Chondrocyte (in vitro differentiated cells): ENCODE measurements around the gene USP2. TPM values are rescaled to one million over a fixed set of nuclear protein-coding genes. Genes with fewer than 3 reads are reported as not detected.

Experiments
- DNase-seq: peaks from one replicate; pipeline ENCODE4 v3.0.0; 2021; ENCODE audit warnings: mixed read lengths, low spot score
- H3K27ac Mint-ChIP-seq: one replicate; pipeline ENCODE4 v1.8.0; 2021; ENCODE audit warnings: mild to moderate bottlenecking, moderate library complexity, mixed read lengths; ENCODE audit not compliant: unreplicated experiment
- H3K27me3 Mint-ChIP-seq: 2 replicates; pipeline ENCODE4 v1.8.0; 2021; ENCODE audit warnings: low read depth, mixed read lengths
- H3K36me3 Mint-ChIP-seq: 2 replicates; pipeline ENCODE4 v1.8.0; 2021; ENCODE audit warnings: low read depth, mixed read lengths
- H3K4me1 Mint-ChIP-seq: 2 replicates; pipeline ENCODE4 v1.8.0; 2021; ENCODE audit warnings: low read depth, mild to moderate bottlenecking, mixed read lengths
- H3K4me3 Mint-ChIP-seq: one replicate; pipeline ENCODE4 v1.8.0; 2021; ENCODE audit warnings: mild to moderate bottlenecking, moderate library complexity, mixed read lengths; ENCODE audit not compliant: unreplicated experiment
- H3K9me3 Mint-ChIP-seq: 2 replicates; pipeline ENCODE4 v1.8.0; 2021; ENCODE audit warnings: low read depth, mixed read lengths
- total RNA-seq: library from RNA; stranded (reverse); gene quantifications from 3 replicates; pipeline ENCODE4 v1.2.1, GENCODE V29; 2021
- TF ChIP-seq, protein P1 (sequence below): fragments of 200-600 bp; sonication (generic); IDR thresholded peaks from 2 replicates; pipeline ENCODE4 v1.5.0; 2021; ENCODE audit warnings: antibody characterized with exemption, mild to moderate bottlenecking, moderate library complexity

USP2 gene
- total RNA-seq, 1 donor from 2014 or later = 4.1 TPM

DNA sequence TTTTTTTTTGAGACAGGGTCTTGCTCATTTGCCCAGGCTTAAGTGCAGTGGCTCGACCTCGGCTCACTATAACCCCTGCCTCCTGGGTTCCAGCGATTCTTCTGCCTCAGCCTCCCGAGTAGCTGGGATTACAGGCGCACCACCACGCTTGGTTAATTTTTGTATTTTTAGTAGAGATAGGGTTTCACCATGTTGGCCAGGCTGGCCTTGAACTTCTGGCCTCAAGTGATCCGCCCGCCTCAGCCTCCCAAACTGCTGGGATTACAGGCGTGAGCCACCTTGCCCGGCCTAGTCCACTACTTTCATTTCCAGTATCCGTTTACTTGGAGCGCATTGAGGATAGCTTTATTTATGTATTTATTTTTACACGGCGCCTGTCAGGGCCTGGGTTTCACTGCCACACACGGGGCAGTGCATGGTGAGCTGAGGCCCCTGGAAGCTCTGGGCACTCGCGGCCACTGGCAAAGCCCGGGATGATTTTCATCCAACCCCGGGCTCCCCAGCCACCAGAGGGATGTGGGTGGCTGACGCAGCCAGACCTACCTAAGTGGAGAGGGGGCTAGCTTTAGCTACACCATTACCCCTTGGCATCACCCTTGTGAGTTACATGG, 58.5 kb downstream of the USP2 start:
- no peaks in the 10 kb centered on the region for H3K27me3 Mint-ChIP-seq
- no peak overlapping the region for H3K4me3 Mint-ChIP-seq
- TF ChIP-seq, protein P1, sequence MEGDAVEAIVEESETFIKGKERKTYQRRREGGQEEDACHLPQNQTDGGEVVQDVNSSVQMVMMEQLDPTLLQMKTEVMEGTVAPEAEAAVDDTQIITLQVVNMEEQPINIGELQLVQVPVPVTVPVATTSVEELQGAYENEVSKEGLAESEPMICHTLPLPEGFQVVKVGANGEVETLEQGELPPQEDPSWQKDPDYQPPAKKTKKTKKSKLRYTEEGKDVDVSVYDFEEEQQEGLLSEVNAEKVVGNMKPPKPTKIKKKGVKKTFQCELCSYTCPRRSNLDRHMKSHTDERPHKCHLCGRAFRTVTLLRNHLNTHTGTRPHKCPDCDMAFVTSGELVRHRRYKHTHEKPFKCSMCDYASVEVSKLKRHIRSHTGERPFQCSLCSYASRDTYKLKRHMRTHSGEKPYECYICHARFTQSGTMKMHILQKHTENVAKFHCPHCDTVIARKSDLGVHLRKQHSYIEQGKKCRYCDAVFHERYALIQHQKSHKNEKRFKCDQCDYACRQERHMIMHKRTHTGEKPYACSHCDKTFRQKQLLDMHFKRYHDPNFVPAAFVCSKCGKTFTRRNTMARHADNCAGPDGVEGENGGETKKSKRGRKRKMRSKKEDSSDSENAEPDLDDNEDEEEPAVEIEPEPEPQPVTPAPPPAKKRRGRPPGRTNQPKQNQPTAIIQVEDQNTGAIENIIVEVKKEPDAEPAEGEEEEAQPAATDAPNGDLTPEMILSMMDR = no peak
- H3K36me3 Mint-ChIP-seq = no peaks in the 10 kb centered on the region
- H3K4me1 Mint-ChIP-seq = peaks cover 41% of the 10 kb centered on the region
- H3K27ac Mint-ChIP-seq = no peak overlapping the region
- no peaks in the 10 kb centered on the region for H3K9me3 Mint-ChIP-seq
- no peak for DNase-seq

DNA sequence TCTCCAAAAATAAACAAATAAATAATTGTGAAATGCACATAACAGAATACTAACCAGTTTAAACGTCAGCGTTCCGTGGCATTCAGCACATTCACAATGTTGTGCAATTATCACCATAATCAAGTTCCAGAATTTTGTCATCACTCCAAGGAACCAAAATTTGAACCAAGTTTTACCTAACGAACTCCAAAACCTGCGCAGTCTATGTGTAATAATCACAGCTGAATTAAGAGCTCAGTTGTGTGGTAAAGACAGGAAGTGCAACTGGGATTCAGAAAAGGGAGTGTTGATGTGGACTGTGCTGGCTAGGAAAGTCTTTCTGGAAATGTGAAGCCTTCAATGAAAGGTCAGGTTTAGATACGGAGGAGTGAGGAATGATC, 59.1 kb downstream of the USP2 start:
- no peak for DNase-seq
- Mint-ChIP-seq H3K9me3 (no peaks in the 10 kb centered on the region), H3K27ac (peak overlapping the region; percentile 78), H3K4me1 (peaks cover 48% of the 10 kb centered on the region), H3K4me3 (no peak overlapping the region), H3K36me3 (no peaks in the 10 kb centered on the region), H3K27me3 (no peaks in the 10 kb centered on the region)
- TF ChIP-seq, protein P1 = no peak

DNA sequence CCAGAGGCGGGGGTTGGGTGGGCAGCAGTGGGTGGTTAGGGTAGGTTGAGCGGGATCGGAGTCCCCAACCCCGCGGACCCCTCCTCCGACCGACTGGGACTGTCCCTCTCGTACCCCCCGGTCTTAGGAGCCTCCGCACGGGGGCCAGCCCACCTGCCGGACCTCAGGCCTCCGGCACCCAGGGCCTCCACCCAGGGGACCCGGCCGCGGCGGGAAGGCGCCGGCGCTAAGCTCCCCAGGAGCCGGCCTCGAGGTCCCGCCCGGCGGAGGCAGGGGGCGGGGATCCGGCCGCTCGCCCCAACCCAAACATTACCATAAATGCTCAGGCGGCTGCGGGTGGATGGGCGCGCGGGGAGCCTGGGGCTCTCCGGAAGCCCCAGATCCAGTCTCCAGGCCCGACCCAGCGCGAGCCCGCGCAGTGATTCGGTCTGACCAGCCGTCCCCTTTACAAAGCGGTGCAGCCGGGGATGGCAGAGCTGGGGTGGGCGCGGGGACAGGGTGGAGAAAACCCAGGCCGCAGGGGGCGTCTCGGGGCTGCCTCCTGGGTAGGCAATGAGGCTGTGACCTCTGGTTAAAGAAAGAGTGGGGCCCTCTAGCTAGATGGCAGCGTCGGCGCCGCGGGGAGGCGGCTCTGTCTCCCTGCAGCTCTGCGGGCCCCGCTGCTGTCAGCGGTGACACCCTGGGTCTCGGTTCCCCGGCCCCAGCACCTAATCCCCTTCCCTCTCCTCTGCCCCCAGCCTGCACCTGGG, 60.5 kb downstream of the USP2 start:
- Mint-ChIP-seq H3K27ac (peak overlapping the region; percentile 98), H3K4me1 (peaks cover 49% of the 10 kb centered on the region), H3K36me3 (no peaks in the 10 kb centered on the region), H3K27me3 (no peaks in the 10 kb centered on the region), H3K9me3 (no peaks in the 10 kb centered on the region), H3K4me3 (peak overlapping the region; percentile 67)
- TF ChIP-seq, protein P1 = no peak
- DNase-seq = no peak

DNA sequence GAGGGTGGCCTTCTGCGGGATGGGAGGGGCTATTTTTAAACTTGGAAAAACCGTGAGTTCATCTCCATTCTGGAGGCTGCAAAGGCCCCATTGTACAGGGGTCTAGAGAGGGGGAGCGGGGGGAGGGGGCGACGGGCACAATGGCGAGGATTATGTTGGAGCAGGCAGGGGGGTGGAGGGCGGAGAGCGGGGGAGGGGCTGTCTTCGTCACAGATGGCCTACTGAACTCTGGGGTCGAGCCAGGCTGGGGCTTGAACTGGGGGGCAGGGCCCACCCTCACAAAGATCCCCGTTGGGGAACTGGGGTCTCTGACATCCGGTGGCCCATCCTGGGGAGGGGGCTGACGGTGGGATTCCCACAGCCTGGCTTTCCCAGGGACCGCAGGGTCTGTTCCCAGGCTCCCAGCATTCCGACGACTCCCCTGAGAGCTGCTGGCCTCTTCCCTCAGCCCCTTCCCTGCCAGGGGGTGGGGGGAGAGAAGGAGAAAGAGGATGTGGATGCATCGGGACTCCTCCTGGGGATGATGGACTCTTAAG, 61.2 kb downstream of the USP2 start:
- TF ChIP-seq, protein P1 = no peak
- Mint-ChIP-seq H3K4me3 (peak overlapping the region; percentile 63), H3K9me3 (no peaks in the 10 kb centered on the region), H3K4me1 (peaks cover 52% of the 10 kb centered on the region), H3K27me3 (no peaks in the 10 kb centered on the region), H3K27ac (peak overlapping the region; percentile 98), H3K36me3 (no peaks in the 10 kb centered on the region)
- DNase-seq = no peak

DNA sequence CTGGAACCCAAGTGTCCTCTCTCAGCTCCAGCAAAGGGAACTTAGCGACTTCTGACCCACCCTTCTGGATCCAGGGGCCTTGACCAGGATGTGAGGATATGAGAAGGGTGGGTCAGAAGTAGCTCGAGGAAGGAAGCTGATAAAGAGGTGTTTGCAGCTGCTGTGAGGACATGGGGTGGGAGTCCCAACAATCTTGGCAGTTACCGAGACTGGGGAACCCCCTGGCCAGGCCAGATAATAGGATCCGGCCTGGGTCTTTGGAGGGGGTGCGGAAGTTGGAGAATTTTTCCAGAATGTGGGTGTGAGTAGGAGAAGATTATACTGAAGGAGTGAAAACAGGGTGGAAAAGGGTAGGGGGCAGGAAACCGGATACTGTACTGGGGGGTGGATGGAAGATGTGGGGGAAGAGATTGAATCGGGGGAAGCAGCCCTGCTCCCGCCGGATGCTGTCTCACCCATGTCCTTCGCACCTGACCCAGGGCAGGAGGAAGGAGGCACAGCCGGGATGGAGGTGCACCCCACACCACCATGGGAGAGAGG, 61.7 kb downstream of the USP2 start:
- no peaks in the 10 kb centered on the region for H3K27me3 Mint-ChIP-seq
- peaks cover under 1% of the 10 kb centered on the region for H3K36me3 Mint-ChIP-seq
- peak overlapping the region; percentile 63 for H3K4me3 Mint-ChIP-seq
- H3K4me1 Mint-ChIP-seq = peaks cover 58% of the 10 kb centered on the region
- H3K27ac Mint-ChIP-seq = peak overlapping the region; percentile 98
- TF ChIP-seq, protein P1 = no peak
- no peaks in the 10 kb centered on the region for H3K9me3 Mint-ChIP-seq
- no peak for DNase-seq
